Measurements from ENCODE around the gene TRIM25.

TRIM25 gene

GRCh38 chr17:56890390-56890789, 23.5 kb downstream of the TRIM25 start:
- no peak for TF ChIP-seq CTCF (conservative IDR thresholded peaks at IDR 0.05; ENCODE audit: low read depth, low read length)
- H3K4me3 ChIP-seq (ENCODE audit: low read depth, low read length), result no peak overlapping the region
- DNase-seq (ENCODE audit: low read depth), result no peak

GRCh38 chr17:56887552-56888467, 26.0 kb downstream of the TRIM25 start:
- H3K4me3 ChIP-seq (ENCODE audit: low read depth, low read length), result no peak overlapping the region
- no peak for TF ChIP-seq CTCF (conservative IDR thresholded peaks at IDR 0.05; ENCODE audit: low read depth, low read length)
- no peak for DNase-seq (ENCODE audit: low read depth)

- TF ChIP-seq CTCF (conservative IDR thresholded peaks at IDR 0.05; ENCODE audit: low read depth, low read length), result no peak
- DNase-seq (ENCODE audit: low read depth), result no peak
- H3K4me3 ChIP-seq (ENCODE audit: low read depth, low read length), result no peak overlapping the region
Observed at GRCh38 chr17:56887105-56887504, 26.7 kb downstream of the TRIM25 start.

- no peak for DNase-seq (ENCODE audit: low read depth)
- no peak for TF ChIP-seq CTCF (conservative IDR thresholded peaks at IDR 0.05; ENCODE audit: low read depth, low read length)
- no peak overlapping the region for H3K4me3 ChIP-seq (ENCODE audit: low read depth, low read length)
Observed at GRCh38 chr17:56886288-56886731, 27.5 kb downstream of the TRIM25 start.

- H3K4me3 ChIP-seq (ENCODE audit: low read depth, low read length), result no peak overlapping the region
- no peak for TF ChIP-seq CTCF (conservative IDR thresholded peaks at IDR 0.05; ENCODE audit: low read depth, low read length)
- DNase-seq (ENCODE audit: low read depth), result no peak
Observed at GRCh38 chr17:56885312-56885657, 28.6 kb downstream of the TRIM25 start.

- DNase-seq (ENCODE audit: low read depth), result no peak
- H3K4me3 ChIP-seq (ENCODE audit: low read depth, low read length), result no peak overlapping the region
- no peak for TF ChIP-seq CTCF (conservative IDR thresholded peaks at IDR 0.05; ENCODE audit: low read depth, low read length)
Observed at GRCh38 chr17:56884483-56885311, 29.2 kb downstream of the TRIM25 start.

Data from choroid plexus epithelial cell (primary cell).